ENCODE measurements around the gene APOD. TPM values are rescaled to one million over a fixed set of nuclear protein-coding genes. Genes with fewer than 3 reads are reported as not detected.
A peak's percentile ranks its signal among the peaks of the same experiment; 100 is the strongest.
"Not testable (repeated sequence)": the region's sequence is repeated elsewhere in the genome, so short reads cannot be mapped to it uniquely, and the experiment has no call there.

Gene APOD
- total RNA-seq, 2 donors from 2014 or later = 343 to 463 TPM

GRCh38 chr3:195597229-195597628, 13.5 kb upstream of the APOD start:
- Histone ChIP-seq H3K4me3 (no peak overlapping the region), H3K4me1 (no peaks in the 10 kb centered on the region), H3K36me3 (replicated peaks in 1 of 2; ENCODE audit: insufficient read depth in 1 of 2, low read depth in 2 of 2) (no peaks in the 10 kb centered on the region), H3K9me3 (no peaks in the 10 kb centered on the region), H3K27me3 (no peaks in the 10 kb centered on the region), H3K27ac (no peak overlapping the region)
- TF ChIP-seq POLR2A (IDR thresholded peaks at IDR 0.05) = no peak
- TF ChIP-seq, protein P1, sequence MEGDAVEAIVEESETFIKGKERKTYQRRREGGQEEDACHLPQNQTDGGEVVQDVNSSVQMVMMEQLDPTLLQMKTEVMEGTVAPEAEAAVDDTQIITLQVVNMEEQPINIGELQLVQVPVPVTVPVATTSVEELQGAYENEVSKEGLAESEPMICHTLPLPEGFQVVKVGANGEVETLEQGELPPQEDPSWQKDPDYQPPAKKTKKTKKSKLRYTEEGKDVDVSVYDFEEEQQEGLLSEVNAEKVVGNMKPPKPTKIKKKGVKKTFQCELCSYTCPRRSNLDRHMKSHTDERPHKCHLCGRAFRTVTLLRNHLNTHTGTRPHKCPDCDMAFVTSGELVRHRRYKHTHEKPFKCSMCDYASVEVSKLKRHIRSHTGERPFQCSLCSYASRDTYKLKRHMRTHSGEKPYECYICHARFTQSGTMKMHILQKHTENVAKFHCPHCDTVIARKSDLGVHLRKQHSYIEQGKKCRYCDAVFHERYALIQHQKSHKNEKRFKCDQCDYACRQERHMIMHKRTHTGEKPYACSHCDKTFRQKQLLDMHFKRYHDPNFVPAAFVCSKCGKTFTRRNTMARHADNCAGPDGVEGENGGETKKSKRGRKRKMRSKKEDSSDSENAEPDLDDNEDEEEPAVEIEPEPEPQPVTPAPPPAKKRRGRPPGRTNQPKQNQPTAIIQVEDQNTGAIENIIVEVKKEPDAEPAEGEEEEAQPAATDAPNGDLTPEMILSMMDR (IDR thresholded peaks at IDR 0.05) = no peak
- ATAC-seq (peak; percentile 12), DNase-seq (no peak)
- intact Hi-C loops (cut with DNase I) = no loop called here
- 57 to 67% methylated on average over 2 of the region's 2 CpGs for WGBS, 2 donors

DNA sequence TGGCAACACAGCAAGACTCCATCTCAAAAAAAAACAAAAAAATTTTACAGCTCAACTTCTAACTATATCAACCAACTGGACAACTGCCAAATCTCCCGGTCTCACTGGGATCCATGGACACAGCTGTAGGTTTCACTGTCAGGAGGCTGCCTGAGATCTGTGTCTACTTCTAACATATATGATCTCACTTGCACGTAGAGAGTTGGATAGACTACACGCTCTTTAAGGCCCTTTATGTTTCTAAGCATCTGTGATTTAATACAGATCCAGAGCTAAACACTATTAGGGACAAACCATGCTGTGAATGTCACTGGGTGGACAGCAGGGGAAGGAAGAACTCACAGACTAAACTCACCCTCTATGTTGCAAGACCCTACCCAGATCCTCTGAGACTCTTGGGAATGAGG, 13.0 kb upstream of the APOD start:
- Histone ChIP-seq H3K9me3 (no peaks in the 10 kb centered on the region), H3K27ac (no peak overlapping the region), H3K4me3 (no peak overlapping the region), H3K36me3 (replicated peaks in 1 of 2; ENCODE audit: insufficient read depth in 1 of 2, low read depth in 2 of 2) (no peaks in the 10 kb centered on the region), H3K27me3 (no peaks in the 10 kb centered on the region), H3K4me1 (peaks cover 1% of the 10 kb centered on the region)
- no peak for TF ChIP-seq POLR2A (IDR thresholded peaks at IDR 0.05)
- TF ChIP-seq, protein P1 (IDR thresholded peaks at IDR 0.05) = no peak
- intact Hi-C loops (cut with DNase I) = no loop called here
- DNase-seq = no peak
- ATAC-seq = no peak
- 60 to 64% methylated on average over 3 of the region's 3 CpGs for WGBS, 2 donors

DNA sequence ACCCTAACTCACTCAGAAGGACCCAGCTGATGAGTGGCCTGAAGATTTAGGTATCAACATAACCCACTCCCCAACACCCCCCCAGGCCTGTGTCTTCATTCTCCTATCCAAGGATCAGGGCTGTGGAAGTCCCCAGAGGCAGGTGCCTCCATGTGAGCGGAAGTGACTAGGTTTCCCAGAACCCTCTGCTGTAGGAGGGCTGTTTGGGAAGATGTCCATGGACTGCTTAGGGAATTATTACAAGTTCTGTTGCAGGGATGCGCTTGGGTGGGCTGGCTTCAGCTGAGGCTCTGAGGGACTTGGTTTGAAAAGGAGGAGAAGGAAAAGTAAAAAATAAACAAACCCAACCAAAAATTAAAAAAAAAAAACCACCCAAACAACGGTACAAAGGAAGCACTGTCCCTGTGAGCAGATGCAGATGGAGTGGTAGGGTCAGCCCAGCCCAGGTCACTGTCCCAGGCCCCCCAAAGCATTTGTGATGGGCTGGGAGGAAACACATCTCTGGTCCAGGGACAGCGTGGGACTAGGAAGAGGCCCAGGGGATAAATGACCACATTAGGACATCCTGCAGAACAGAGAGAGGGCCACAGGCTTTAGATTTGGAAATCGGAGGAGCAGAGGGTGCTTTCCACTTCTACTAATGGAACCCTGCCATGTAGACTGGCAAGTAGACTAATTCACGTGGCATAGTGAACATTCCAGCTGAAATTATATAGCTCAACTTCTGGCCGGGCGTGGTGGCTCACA, 12.2 kb upstream of the APOD start:
- intact Hi-C loops (cut with DNase I) = no loop called here

DNA sequence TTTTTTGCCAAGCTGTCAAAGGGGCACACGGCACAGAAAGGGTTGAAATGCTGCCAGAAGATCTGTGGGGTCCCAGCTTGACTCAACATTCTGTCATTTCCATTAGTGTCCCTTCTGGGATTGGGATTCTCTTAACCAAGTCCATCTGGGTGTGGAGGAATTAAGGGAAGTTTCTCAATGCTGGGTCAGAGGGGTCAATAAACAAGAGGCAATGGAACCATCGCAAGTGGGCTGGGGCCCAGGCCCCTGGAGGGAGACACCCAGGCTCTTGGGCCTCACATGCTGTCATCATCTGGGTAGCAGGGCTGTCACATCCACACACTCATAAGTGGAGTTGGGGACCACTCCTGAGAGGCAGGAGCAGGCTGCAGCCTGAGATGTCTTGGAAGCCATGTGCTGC, 8.1 kb upstream of the APOD start:
- WGBS, 2 donors = 81 to 83% methylated on average over 2 of the region's 2 CpGs
- DNase-seq = no peak
- no peaks in the 10 kb centered on the region for H3K27me3 ChIP-seq
- TF ChIP-seq, protein P1 (IDR thresholded peaks at IDR 0.05) = no peak
- no peak for TF ChIP-seq POLR2A (IDR thresholded peaks at IDR 0.05)
- intact Hi-C loops (cut with DNase I) = no loop called here
- ATAC-seq = no peak
- H3K9me3 ChIP-seq = no peaks in the 10 kb centered on the region
- H3K27ac ChIP-seq = no peak overlapping the region
- no peak overlapping the region for H3K4me3 ChIP-seq
- H3K4me1 ChIP-seq = peaks cover 11% of the 10 kb centered on the region
- H3K36me3 ChIP-seq (replicated peaks in 1 of 2; ENCODE audit: insufficient read depth in 1 of 2, low read depth in 2 of 2) = no peaks in the 10 kb centered on the region

More for the DNA sequence above, 12.2 kb upstream of the APOD start:
- no peaks in the 10 kb centered on the region for H3K36me3 ChIP-seq (replicated peaks in 1 of 2; ENCODE audit: insufficient read depth in 1 of 2, low read depth in 2 of 2)
- DNase-seq (no peak), ATAC-seq (no peak)
- TF ChIP-seq POLR2A (IDR thresholded peaks at IDR 0.05) = no peak
- TF ChIP-seq, protein P1 (IDR thresholded peaks at IDR 0.05) = no peak
- WGBS, 2 donors = 74 to 77% methylated on average over 7 to 8 of the region's 8 CpGs
- H3K4me1 ChIP-seq = peaks cover 9% of the 10 kb centered on the region
- H3K4me3 ChIP-seq = no peak overlapping the region
- H3K27ac ChIP-seq = no peak overlapping the region
- no peaks in the 10 kb centered on the region for H3K27me3 ChIP-seq
- no peaks in the 10 kb centered on the region for H3K9me3 ChIP-seq

- peak; percentile 71 for ATAC-seq
- intact Hi-C loops (cut with DNase I) = no loop called here
- Histone ChIP-seq H3K27ac (no peak overlapping the region), H3K4me3 (no peak overlapping the region), H3K36me3 (replicated peaks in 1 of 2; ENCODE audit: insufficient read depth in 1 of 2, low read depth in 2 of 2) (no peaks in the 10 kb centered on the region), H3K27me3 (no peaks in the 10 kb centered on the region), H3K9me3 (no peaks in the 10 kb centered on the region), H3K4me1 (peaks cover 11% of the 10 kb centered on the region)
- peak in 1 of 4 donors; percentile 12 for DNase-seq
- TF ChIP-seq POLR2A (IDR thresholded peaks at IDR 0.05) = no peak
- TF ChIP-seq, protein P1 (IDR thresholded peaks at IDR 0.05) = no peak
- WGBS, 2 donors = 37 to 45% methylated on average over 5 to 6 of the region's 6 CpGs
Observed at GRCh38 chr3:195591220-195591619, 7.5 kb upstream of the APOD start.

DNA sequence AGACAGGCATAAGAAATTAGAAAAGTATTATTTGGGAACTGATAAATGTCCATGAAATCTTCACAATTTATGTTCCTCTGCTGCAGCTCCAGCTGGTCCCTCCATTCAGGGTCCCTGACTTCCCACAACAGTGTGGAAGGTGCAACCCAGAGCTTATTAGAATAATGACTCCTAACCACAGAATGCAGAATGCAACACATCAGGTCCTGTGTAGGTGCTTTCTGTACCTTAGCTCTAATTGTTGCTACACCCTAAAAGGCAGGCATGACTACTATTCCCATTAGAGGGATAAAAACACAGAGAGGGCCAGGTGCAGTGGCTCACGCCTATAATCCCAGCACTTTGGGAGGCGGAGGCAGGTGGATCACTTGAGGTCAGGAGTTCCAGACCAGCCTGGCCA, 6.6 kb upstream of the APOD start:
- not testable (repeated sequence) for ATAC-seq, H3K9me3 ChIP-seq

GRCh38 chr3:195589796-195590195, 6.1 kb upstream of the APOD start:
- H3K4me3 ChIP-seq; intact Hi-C loops (cut with DNase I); DNase-seq; H3K27ac ChIP-seq; H3K36me3 ChIP-seq (replicated peaks in 1 of 2; ENCODE audit: insufficient read depth in 1 of 2, low read depth in 2 of 2); H3K9me3 ChIP-seq; ATAC-seq; H3K27me3 ChIP-seq: not testable (repeated sequence)
- H3K4me1 ChIP-seq = peaks cover 11% of the 10 kb centered on the region
- 45 to 78% methylated on average over 6 of the region's 6 CpGs for WGBS, 2 donors

More for the DNA sequence above, 6.6 kb upstream of the APOD start:
- H3K27me3 ChIP-seq; DNase-seq; H3K4me3 ChIP-seq; H3K27ac ChIP-seq; intact Hi-C loops (cut with DNase I); H3K36me3 ChIP-seq (replicated peaks in 1 of 2; ENCODE audit: insufficient read depth in 1 of 2, low read depth in 2 of 2): not testable (repeated sequence)
- H3K4me1 ChIP-seq = peaks cover 11% of the 10 kb centered on the region
- 92 to 96% methylated on average over 2 of the region's 2 CpGs for WGBS, 2 donors
